ENCODE results near the gene UNC13B.

DNA sequence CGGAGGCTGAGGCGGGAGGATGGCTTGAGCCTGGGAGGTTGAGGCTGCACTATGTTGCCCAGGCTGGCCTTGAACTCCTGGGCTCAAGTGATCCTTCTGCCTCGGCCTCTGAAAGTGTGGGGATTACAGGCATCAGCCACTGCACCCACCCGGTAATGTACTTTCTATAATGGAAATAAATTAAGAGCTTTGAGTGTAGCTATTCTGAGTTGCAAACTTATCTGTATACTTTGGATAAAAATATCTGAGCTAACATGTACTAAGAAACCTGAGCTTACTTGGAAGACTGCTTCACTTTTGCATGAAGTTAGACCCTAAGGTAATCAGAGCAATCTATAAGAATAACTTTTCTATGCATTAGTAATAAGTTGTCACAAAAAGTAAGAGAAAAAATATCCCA lies 50.0 kb downstream of the UNC13B start:
- TF ChIP-seq, protein P1, sequence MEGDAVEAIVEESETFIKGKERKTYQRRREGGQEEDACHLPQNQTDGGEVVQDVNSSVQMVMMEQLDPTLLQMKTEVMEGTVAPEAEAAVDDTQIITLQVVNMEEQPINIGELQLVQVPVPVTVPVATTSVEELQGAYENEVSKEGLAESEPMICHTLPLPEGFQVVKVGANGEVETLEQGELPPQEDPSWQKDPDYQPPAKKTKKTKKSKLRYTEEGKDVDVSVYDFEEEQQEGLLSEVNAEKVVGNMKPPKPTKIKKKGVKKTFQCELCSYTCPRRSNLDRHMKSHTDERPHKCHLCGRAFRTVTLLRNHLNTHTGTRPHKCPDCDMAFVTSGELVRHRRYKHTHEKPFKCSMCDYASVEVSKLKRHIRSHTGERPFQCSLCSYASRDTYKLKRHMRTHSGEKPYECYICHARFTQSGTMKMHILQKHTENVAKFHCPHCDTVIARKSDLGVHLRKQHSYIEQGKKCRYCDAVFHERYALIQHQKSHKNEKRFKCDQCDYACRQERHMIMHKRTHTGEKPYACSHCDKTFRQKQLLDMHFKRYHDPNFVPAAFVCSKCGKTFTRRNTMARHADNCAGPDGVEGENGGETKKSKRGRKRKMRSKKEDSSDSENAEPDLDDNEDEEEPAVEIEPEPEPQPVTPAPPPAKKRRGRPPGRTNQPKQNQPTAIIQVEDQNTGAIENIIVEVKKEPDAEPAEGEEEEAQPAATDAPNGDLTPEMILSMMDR (IDR thresholded peaks at IDR 0.05), result no peak
- TF ChIP-seq POLR2A (IDR thresholded peaks at IDR 0.05), result no peak
